Ishikawa (cell line): ENCODE measurements around the gene S100A1.

Experiments used
- CEBPB ChIP-seq: IDR thresholded peaks from 2 replicates; pipeline ENCODE4 v1.6.1; 2012
- CREB1 ChIP-seq: IDR thresholded peaks from 2 replicates; pipeline ENCODE4 v1.6.1; 2012; ENCODE audit warnings: low read depth
- EGR1 ChIP-seq: IDR thresholded peaks from 2 replicates; pipeline ENCODE4 v1.6.1; 2012
- EP300 ChIP-seq: IDR thresholded peaks from 2 replicates; pipeline ENCODE4 v1.6.1; 2012; ENCODE audit warnings: borderline replicate concordance
- FOXM1 ChIP-seq: IDR thresholded peaks from 2 replicates; pipeline ENCODE4 v1.6.1; 2012; ENCODE audit warnings: low read depth, borderline replicate concordance
- NFIC ChIP-seq: IDR thresholded peaks from 2 replicates; pipeline ENCODE4 v1.6.1; 2012
- RAD21 ChIP-seq: IDR thresholded peaks from 2 replicates; pipeline ENCODE4 v1.6.1; 2012; ENCODE audit warnings: low read depth
- TAF1 ChIP-seq: IDR thresholded peaks from 2 replicates; pipeline ENCODE4 v1.6.1; 2012; ENCODE audit warnings: low read depth, mild to moderate bottlenecking
- TCF12 ChIP-seq: IDR thresholded peaks from 2 replicates; pipeline ENCODE4 v1.6.1; 2012; ENCODE audit warnings: low read depth
- TEAD4 ChIP-seq: IDR thresholded peaks from 2 replicates; pipeline ENCODE4 v1.6.1; 2012
- USF1 ChIP-seq: IDR thresholded peaks from 2 replicates; pipeline ENCODE4 v1.6.1; 2012
- YY1 ChIP-seq: IDR thresholded peaks from 2 replicates; pipeline ENCODE4 v1.6.1; 2012; ENCODE audit warnings: low read depth
- ZBTB7A ChIP-seq: IDR thresholded peaks from 2 replicates; pipeline ENCODE4 v1.6.1; 2012; ENCODE audit warnings: low read depth
- TF ChIP-seq, protein P1 (sequence below): IDR thresholded peaks from 2 replicates; pipeline ENCODE4 v1.6.1; 2012
- TF ChIP-seq, protein P2 (sequence below): IDR thresholded peaks from 2 replicates; pipeline ENCODE4 v1.6.1; 2012; ENCODE audit warnings: low read depth, mild to moderate bottlenecking

Gene S100A1

GRCh38 chr1:153598309-153599172 lies 29.7 kb upstream of the S100A1 start:
- TF ChIP-seq TAF1 = no peak
- TF ChIP-seq FOXM1 = no peak
- no peak for TF ChIP-seq TCF12
- TF ChIP-seq, protein P1, sequence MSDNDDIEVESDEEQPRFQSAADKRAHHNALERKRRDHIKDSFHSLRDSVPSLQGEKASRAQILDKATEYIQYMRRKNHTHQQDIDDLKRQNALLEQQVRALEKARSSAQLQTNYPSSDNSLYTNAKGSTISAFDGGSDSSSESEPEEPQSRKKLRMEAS = no peak
- no peak for TF ChIP-seq EGR1
- TF ChIP-seq YY1 = no peak
- no peak for TF ChIP-seq CEBPB

DNA sequence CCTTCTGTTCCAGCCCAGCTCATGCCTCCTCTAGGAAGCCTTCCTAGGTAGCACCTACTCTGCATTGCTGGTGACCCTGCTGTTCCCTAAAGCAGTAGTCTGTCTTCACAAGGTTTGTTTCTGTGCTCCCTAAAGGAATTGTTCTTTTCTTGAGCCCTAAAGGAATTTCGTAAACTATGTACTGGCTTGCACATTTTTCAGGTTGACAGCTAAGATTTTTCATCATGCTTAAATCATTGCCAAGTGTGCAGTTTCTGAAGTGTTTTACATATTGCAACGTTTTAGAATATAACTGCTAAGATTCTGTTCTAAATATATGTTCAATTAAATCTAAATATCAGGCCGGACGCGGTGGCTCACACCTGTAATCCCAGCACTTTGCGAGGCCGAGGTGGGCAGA lies 28.4 kb upstream of the S100A1 start:
- no peak for TF ChIP-seq TCF12
- TF ChIP-seq CREB1 = no peak
- TF ChIP-seq TEAD4 = no peak
- TF ChIP-seq EP300 = no peak
- TF ChIP-seq ZBTB7A = no peak
- no peak for TF ChIP-seq RAD21
- no peak for TF ChIP-seq YY1
- TF ChIP-seq, protein P2, sequence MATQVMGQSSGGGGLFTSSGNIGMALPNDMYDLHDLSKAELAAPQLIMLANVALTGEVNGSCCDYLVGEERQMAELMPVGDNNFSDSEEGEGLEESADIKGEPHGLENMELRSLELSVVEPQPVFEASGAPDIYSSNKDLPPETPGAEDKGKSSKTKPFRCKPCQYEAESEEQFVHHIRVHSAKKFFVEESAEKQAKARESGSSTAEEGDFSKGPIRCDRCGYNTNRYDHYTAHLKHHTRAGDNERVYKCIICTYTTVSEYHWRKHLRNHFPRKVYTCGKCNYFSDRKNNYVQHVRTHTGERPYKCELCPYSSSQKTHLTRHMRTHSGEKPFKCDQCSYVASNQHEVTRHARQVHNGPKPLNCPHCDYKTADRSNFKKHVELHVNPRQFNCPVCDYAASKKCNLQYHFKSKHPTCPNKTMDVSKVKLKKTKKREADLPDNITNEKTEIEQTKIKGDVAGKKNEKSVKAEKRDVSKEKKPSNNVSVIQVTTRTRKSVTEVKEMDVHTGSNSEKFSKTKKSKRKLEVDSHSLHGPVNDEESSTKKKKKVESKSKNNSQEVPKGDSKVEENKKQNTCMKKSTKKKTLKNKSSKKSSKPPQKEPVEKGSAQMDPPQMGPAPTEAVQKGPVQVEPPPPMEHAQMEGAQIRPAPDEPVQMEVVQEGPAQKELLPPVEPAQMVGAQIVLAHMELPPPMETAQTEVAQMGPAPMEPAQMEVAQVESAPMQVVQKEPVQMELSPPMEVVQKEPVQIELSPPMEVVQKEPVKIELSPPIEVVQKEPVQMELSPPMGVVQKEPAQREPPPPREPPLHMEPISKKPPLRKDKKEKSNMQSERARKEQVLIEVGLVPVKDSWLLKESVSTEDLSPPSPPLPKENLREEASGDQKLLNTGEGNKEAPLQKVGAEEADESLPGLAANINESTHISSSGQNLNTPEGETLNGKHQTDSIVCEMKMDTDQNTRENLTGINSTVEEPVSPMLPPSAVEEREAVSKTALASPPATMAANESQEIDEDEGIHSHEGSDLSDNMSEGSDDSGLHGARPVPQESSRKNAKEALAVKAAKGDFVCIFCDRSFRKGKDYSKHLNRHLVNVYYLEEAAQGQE = no peak
- TF ChIP-seq USF1 = no peak
- TF ChIP-seq, protein P1 = no peak
- no peak for TF ChIP-seq NFIC
- no peak for TF ChIP-seq CEBPB
- TF ChIP-seq FOXM1 = no peak
- no peak for TF ChIP-seq EGR1
- TF ChIP-seq TAF1 = no peak

DNA sequence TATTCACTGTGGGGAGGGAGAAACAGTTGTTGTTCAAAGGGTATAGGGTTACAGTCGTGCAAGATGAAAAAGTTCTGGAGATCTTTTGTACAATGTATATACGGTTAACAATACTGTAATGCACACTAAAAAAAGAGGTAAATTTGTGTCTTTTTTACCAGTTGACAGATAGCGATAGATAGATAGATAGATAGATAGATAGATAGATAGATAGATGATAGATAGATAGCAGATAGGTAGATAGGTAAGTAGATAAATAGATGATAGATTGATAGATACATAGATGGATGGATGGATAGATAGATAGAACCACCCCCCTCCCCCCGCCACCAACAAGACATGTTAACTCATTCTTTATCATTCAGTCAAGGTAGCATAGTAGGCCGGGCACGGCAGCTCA lies 25.5 kb upstream of the S100A1 start:
- TF ChIP-seq EGR1 = no peak
- no peak for TF ChIP-seq ZBTB7A
- TF ChIP-seq USF1 = no peak
- no peak for TF ChIP-seq CREB1
- no peak for TF ChIP-seq RAD21
- no peak for TF ChIP-seq NFIC
- TF ChIP-seq TCF12 = no peak
- no peak for TF ChIP-seq FOXM1
- no peak for TF ChIP-seq TEAD4
- TF ChIP-seq, protein P1 = no peak
- TF ChIP-seq, protein P2 = no peak
- TF ChIP-seq YY1 = no peak
- no peak for TF ChIP-seq CEBPB
- no peak for TF ChIP-seq EP300
- no peak for TF ChIP-seq TAF1

DNA sequence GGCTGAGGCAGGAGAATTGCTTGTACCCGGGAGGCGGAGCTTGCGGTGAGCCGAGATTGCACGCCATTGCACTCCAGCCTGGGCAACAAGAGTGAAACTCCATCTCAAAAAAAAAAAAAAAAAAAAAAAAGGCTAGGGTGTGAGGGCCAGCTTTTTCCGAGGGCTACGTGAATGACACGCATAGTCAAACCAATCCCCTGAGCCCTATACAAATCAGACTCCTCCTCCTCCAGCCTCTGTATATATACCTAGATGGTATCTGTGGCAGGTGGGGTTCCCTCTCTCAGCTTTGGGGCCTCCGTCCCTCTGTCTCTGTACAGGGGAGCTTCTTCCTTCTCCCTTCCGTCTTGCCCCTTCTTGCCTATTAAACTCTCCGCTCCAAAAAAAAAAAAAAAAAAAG lies 22.0 kb upstream of the S100A1 start:
- TF ChIP-seq FOXM1 = no peak
- TF ChIP-seq, protein P2 = no peak
- TF ChIP-seq CREB1 = no peak
- no peak for TF ChIP-seq CEBPB
- no peak for TF ChIP-seq RAD21
- TF ChIP-seq ZBTB7A = no peak

- TF ChIP-seq EGR1 (no peak), CEBPB (no peak), TCF12 (no peak), FOXM1 (no peak), YY1 (no peak), NFIC (no peak), TEAD4 (no peak), EP300 (no peak), RAD21 (no peak), CREB1 (no peak), TAF1 (no peak), ZBTB7A (no peak), USF1 (no peak)
- TF ChIP-seq, protein P1 = no peak
- TF ChIP-seq, protein P2 = no peak
These were observed 20.9 kb upstream of the S100A1 start for GRCh38 chr1:153607381-153607780.
